Esophagus squamous epithelium (tissue), 4 donors: ENCODE results near the gene NPB.

Source experiments
- POLR2A ChIP-seq, 4 donors: fragments of 450-650 bp; IDR thresholded peaks; one replicate each; pipeline ENCODE4 v1.6.1; 2017; ENCODE audit warnings: antibody characterized with exemption in 4 of 4, mild to moderate bottlenecking in 4 of 4, moderate library complexity in 3 of 4
- TF ChIP-seq, protein P1 (sequence below), 6 experiments: fragments of 450-650 bp in 4 of 6; fragments of 200-600 bp in 2 of 6; sonication (generic) in 2 of 6; IDR thresholded peaks; one replicate each; pipeline ENCODE4 v1.5.1; 2016 to 2019; ENCODE audit warnings: antibody characterized with exemption in 6 of 6, mild to moderate bottlenecking in 4 of 6, moderate library complexity in 4 of 6

DNA sequence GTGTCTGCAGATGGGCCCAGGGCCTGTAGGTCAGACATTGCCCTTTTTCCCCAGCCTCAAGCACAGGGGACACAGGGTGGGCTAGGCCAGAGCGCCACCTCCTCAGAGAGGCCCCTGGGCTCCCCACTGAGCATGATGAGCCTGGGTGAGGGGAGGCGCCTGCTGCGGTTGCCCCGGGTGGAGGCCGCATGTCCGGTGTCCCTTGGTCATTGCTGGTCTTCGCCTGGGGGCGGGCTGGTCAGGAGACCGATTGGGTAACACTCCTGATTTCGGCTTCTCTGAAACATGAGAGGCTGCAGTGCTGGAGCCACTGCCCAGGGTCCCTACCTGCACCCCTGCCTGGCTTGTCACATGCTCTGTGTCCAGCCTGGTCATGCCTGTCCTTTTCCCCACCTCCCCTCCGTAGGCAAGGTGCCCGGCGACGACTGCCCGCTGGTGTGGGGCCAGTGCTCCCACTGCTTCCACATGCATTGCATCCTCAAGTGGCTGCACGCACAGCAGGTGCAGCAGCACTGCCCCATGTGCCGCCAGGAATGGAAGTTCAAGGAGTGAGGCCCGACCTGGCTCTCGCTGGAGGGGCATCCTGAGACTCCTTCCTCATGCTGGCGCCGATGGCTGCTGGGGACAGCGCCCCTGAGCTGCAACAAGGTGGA, 2.4 kb upstream of the NPB start:
- TF ChIP-seq, protein P1, sequence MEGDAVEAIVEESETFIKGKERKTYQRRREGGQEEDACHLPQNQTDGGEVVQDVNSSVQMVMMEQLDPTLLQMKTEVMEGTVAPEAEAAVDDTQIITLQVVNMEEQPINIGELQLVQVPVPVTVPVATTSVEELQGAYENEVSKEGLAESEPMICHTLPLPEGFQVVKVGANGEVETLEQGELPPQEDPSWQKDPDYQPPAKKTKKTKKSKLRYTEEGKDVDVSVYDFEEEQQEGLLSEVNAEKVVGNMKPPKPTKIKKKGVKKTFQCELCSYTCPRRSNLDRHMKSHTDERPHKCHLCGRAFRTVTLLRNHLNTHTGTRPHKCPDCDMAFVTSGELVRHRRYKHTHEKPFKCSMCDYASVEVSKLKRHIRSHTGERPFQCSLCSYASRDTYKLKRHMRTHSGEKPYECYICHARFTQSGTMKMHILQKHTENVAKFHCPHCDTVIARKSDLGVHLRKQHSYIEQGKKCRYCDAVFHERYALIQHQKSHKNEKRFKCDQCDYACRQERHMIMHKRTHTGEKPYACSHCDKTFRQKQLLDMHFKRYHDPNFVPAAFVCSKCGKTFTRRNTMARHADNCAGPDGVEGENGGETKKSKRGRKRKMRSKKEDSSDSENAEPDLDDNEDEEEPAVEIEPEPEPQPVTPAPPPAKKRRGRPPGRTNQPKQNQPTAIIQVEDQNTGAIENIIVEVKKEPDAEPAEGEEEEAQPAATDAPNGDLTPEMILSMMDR (IDR thresholded peaks at IDR 0.05), result no peak
- no peak for TF ChIP-seq POLR2A (IDR thresholded peaks at IDR 0.05)
